ENCODE data around the gene ACTL8. TPM values are rescaled to one million over a fixed set of nuclear protein-coding genes. Genes with fewer than 3 reads are reported as not detected.

The ACTL8 gene
- total RNA-seq, 4 donors from 2014 or later = not detected

DNA sequence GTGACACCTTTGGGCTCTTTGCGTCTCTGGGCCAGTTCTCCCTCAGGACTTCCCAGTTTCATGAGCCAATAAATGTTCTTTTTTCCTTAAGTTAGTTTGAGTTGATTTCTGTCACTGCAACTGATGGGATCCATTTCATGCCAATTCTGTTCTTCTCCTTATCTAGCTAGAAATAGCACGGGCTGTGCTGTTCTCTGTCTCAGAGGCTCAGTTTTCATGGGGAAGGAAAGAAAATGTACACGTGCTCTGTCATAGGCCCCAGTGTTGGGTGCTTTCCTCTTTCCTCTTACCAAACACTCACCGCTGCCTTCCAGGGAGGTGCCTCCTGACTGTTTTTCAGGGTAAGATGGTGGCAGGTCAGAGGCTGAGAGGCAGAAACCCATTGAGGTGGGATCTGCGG lies 43.2 kb upstream of the ACTL8 start:
- no peaks in the 10 kb centered on the region for H3K36me3 ChIP-seq
- H3K4me3 ChIP-seq = no peak overlapping the region
- H3K9me3 ChIP-seq = no peaks in the 10 kb centered on the region
- intact Hi-C loops (cut with DNase I; ENCODE audit: low total_unique reads) (no loop called here), in situ Hi-C loops (cut with MboI; ENCODE audit: low sequenced_read_pairs in 4 of 4) (no loop called here)
- no peak for ATAC-seq
- peaks cover 0 to 4% (median 3%) of the 10 kb centered on the region in 3 donors for H3K27me3 ChIP-seq
- H3K27ac ChIP-seq = no peak overlapping the region
- TF ChIP-seq POLR2A (IDR thresholded peaks at IDR 0.05) = no peak
- TF ChIP-seq, protein P1, sequence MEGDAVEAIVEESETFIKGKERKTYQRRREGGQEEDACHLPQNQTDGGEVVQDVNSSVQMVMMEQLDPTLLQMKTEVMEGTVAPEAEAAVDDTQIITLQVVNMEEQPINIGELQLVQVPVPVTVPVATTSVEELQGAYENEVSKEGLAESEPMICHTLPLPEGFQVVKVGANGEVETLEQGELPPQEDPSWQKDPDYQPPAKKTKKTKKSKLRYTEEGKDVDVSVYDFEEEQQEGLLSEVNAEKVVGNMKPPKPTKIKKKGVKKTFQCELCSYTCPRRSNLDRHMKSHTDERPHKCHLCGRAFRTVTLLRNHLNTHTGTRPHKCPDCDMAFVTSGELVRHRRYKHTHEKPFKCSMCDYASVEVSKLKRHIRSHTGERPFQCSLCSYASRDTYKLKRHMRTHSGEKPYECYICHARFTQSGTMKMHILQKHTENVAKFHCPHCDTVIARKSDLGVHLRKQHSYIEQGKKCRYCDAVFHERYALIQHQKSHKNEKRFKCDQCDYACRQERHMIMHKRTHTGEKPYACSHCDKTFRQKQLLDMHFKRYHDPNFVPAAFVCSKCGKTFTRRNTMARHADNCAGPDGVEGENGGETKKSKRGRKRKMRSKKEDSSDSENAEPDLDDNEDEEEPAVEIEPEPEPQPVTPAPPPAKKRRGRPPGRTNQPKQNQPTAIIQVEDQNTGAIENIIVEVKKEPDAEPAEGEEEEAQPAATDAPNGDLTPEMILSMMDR (IDR thresholded peaks at IDR 0.05 in 4 of 5, conservative IDR thresholded peaks at IDR 0.05 in 1 of 5) = no peak
- no peaks in the 10 kb centered on the region for H3K4me1 ChIP-seq
- DNase-seq = no peak

DNA sequence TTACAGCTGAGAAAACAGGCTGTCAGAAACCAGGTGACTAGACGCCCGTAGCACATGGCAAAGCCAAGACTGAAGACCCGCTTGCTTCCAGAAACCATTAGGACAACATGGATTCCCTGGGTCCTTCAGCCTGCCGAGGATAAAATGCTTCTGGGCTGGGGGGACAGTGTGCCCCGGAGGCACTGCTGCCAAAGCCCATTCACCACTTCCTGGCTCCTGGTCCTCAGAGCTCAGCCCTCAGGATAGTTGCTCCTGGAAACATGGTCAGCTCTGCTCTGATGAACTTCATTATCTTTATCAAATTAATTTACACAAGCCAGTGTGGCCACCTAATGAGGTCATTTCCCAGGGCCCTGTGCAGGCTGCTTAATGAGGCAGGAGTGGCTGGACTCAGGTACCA lies 41.1 kb upstream of the ACTL8 start:
- H3K36me3 ChIP-seq = no peaks in the 10 kb centered on the region
- H3K4me3 ChIP-seq = no peak overlapping the region
- H3K27ac ChIP-seq = no peak overlapping the region
- intact Hi-C loops (cut with DNase I; ENCODE audit: low total_unique reads) (no loop called here), in situ Hi-C loops (cut with MboI; ENCODE audit: low sequenced_read_pairs in 4 of 4) (no loop called here)
- H3K9me3 ChIP-seq = no peaks in the 10 kb centered on the region
- DNase-seq = no peak
- TF ChIP-seq, protein P1 (IDR thresholded peaks at IDR 0.05 in 4 of 5, conservative IDR thresholded peaks at IDR 0.05 in 1 of 5) = no peak
- TF ChIP-seq POLR2A (IDR thresholded peaks at IDR 0.05) = no peak
- peaks cover 0 to 4% (median 3%) of the 10 kb centered on the region in 3 donors for H3K27me3 ChIP-seq
- no peaks in the 10 kb centered on the region for H3K4me1 ChIP-seq
- no peak for ATAC-seq

DNA sequence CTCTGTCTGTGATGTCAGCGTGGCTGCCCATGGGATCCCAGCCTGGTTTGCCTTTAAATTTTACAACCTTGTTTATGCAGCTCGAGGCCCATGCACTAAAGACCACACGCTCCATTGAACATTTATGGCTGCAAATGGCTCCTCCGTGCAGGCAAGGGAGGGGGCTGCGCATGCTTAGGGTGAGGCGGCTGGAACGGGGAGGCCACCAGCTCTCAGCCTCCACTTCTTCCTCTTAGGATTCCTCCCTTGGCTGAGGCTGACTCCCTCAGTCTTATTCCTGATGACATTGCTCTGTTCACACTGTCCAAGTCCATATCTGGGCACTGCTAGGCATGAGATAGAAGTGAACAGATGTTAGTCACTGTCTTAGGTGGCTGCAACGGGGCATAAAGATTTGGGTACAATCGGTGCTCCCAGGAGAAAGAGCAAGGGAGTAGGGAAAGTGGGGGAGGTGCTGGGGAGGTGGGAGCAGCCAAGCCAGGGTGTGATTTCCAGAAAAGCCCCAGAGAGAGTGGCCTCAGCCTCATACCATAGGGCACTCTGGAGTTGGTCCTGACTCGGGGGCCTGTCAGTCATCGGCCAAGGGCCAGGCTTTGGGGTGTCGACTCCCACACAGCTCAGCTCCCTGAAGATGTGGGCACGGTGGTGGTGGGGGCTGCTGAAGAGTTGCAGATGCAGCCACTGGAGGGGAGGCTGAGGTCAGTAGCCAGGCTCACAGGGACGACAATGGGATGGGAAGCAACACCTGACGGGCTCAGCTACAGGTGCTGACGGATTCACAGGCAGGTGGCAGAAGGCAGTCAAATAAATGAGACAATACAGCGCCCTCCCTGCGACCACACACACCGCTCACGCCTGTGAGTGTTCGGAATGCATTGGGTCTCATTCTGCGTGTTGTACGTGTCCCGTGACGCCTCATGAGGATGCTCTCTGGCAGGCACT lies 37.3 kb upstream of the ACTL8 start:
- no peaks in the 10 kb centered on the region for H3K9me3 ChIP-seq
- H3K27me3 ChIP-seq = peaks cover 0 to 4% (median 0%) of the 10 kb centered on the region in 3 donors
- no peaks in the 10 kb centered on the region for H3K36me3 ChIP-seq
- intact Hi-C loops (cut with DNase I; ENCODE audit: low total_unique reads) = no loop called here
- no peak overlapping the region for H3K4me3 ChIP-seq
- no peak overlapping the region for H3K27ac ChIP-seq
- in situ Hi-C loops (cut with MboI; ENCODE audit: low sequenced_read_pairs in 4 of 4) = no loop called here
- TF ChIP-seq POLR2A (IDR thresholded peaks at IDR 0.05) = no peak
- TF ChIP-seq, protein P1 (IDR thresholded peaks at IDR 0.05 in 4 of 5, conservative IDR thresholded peaks at IDR 0.05 in 1 of 5) = no peak
- ATAC-seq (no peak), DNase-seq (no peak)
- no peaks in the 10 kb centered on the region for H3K4me1 ChIP-seq

DNA sequence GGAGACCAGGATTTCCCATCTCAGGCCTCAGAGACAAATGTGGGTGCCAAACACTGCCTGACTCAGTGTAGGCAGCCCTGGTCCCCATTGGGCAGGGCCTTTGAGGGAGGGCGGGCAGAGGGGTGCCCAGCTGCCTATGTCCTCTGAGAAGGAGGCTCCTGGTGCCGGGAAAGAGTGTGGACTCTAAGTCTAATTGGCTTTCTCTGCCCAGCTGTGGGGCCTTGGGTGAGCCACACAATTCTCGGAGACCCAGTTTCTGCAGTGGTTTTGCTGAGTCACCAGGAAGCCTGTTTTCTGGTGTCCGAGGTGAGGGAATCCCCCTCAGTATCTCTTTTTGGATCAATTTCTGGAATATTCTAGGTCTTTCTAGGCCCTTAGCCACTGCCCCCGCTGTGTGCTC lies 35.3 kb upstream of the ACTL8 start:
- Histone ChIP-seq H3K4me1 (no peaks in the 10 kb centered on the region), H3K27ac (no peak overlapping the region), H3K36me3 (no peaks in the 10 kb centered on the region), H3K4me3 (no peak overlapping the region), H3K27me3 (peaks cover 0 to 4% (median 0%) of the 10 kb centered on the region in 3 donors), H3K9me3 (no peaks in the 10 kb centered on the region)
- DNase-seq = no peak
- no peak for TF ChIP-seq POLR2A (IDR thresholded peaks at IDR 0.05)
- TF ChIP-seq, protein P1 (IDR thresholded peaks at IDR 0.05 in 4 of 5, conservative IDR thresholded peaks at IDR 0.05 in 1 of 5) = no peak
- in situ Hi-C loops (cut with MboI; ENCODE audit: low sequenced_read_pairs in 4 of 4) (no loop called here), intact Hi-C loops (cut with DNase I; ENCODE audit: low total_unique reads) (no loop called here)
- ATAC-seq = no peak
